Ishikawa (cell line): ENCODE measurements around the gene ADRB2.

Experiments used
- CEBPB ChIP-seq: IDR thresholded peaks from 2 replicates; pipeline ENCODE4 v1.6.1; 2012
- EGR1 ChIP-seq: IDR thresholded peaks from 2 replicates; pipeline ENCODE4 v1.6.1; 2012
- EP300 ChIP-seq: IDR thresholded peaks from 2 replicates; pipeline ENCODE4 v1.6.1; 2012; ENCODE audit warnings: borderline replicate concordance
- NFIC ChIP-seq: IDR thresholded peaks from 2 replicates; pipeline ENCODE4 v1.6.1; 2012
- RAD21 ChIP-seq: IDR thresholded peaks from 2 replicates; pipeline ENCODE4 v1.6.1; 2012; ENCODE audit warnings: low read depth
- TAF1 ChIP-seq: IDR thresholded peaks from 2 replicates; pipeline ENCODE4 v1.6.1; 2012; ENCODE audit warnings: low read depth, mild to moderate bottlenecking
- TEAD4 ChIP-seq: IDR thresholded peaks from 2 replicates; pipeline ENCODE4 v1.6.1; 2012
- YY1 ChIP-seq: IDR thresholded peaks from 2 replicates; pipeline ENCODE4 v1.6.1; 2012; ENCODE audit warnings: low read depth
- ZBTB7A ChIP-seq: IDR thresholded peaks from 2 replicates; pipeline ENCODE4 v1.6.1; 2012; ENCODE audit warnings: low read depth
- TF ChIP-seq, protein P1 (sequence below): IDR thresholded peaks from 2 replicates; pipeline ENCODE4 v1.6.1; 2012; ENCODE audit warnings: low read depth, mild to moderate bottlenecking

DNA sequence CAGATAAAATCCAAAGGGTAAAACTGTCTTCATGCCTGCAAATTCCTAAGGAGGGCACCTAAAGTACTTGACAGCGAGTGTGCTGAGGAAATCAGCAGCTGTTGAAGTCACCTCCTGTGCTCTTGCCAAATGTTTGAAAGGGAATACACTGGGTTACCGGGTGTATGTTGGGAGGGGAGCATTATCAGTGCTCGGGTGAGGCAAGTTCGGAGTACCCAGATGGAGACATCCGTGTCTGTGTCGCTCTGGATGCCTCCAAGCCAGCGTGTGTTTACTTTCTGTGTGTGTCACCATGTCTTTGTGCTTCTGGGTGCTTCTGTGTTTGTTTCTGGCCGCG, 727 bp upstream of the ADRB2 start:
- TF ChIP-seq EP300 (no peak), CEBPB (no peak), EGR1 (no peak), NFIC (no peak), ZBTB7A (no peak), TAF1 (no peak), YY1 (no peak), TEAD4 (no peak), RAD21 (no peak)
- TF ChIP-seq, protein P1, sequence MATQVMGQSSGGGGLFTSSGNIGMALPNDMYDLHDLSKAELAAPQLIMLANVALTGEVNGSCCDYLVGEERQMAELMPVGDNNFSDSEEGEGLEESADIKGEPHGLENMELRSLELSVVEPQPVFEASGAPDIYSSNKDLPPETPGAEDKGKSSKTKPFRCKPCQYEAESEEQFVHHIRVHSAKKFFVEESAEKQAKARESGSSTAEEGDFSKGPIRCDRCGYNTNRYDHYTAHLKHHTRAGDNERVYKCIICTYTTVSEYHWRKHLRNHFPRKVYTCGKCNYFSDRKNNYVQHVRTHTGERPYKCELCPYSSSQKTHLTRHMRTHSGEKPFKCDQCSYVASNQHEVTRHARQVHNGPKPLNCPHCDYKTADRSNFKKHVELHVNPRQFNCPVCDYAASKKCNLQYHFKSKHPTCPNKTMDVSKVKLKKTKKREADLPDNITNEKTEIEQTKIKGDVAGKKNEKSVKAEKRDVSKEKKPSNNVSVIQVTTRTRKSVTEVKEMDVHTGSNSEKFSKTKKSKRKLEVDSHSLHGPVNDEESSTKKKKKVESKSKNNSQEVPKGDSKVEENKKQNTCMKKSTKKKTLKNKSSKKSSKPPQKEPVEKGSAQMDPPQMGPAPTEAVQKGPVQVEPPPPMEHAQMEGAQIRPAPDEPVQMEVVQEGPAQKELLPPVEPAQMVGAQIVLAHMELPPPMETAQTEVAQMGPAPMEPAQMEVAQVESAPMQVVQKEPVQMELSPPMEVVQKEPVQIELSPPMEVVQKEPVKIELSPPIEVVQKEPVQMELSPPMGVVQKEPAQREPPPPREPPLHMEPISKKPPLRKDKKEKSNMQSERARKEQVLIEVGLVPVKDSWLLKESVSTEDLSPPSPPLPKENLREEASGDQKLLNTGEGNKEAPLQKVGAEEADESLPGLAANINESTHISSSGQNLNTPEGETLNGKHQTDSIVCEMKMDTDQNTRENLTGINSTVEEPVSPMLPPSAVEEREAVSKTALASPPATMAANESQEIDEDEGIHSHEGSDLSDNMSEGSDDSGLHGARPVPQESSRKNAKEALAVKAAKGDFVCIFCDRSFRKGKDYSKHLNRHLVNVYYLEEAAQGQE, result no peak
